Karpas-422 (cell line): ENCODE measurements around the gene STOX1. TPM values are rescaled to one million over a fixed set of nuclear protein-coding genes. Genes with fewer than 3 reads are reported as not detected.

Experiments
- DNase-seq: peaks from one replicate; pipeline ENCODE4 v3.0.0-alpha.2; 2015
- H2AFZ ChIP-seq: fragments of 200-600 bp; sonication (generic); 2 replicates; pipeline ENCODE4 v1.6.1; 2014; ENCODE audit warnings: antibody characterized with exemption, low read length, mixed read lengths
- H3K27ac ChIP-seq: fragments of 200-600 bp; sonication (generic); 2 replicates; pipeline ENCODE4 v1.5.1; 2014; ENCODE audit warnings: mild to moderate bottlenecking, low read length, moderate library complexity
- H3K27me3 ChIP-seq: fragments of 200-600 bp; sonication (generic); 2 replicates; pipeline ENCODE4 v1.6.1; 2014; ENCODE audit warnings: low read length, mixed read lengths
- H3K36me3 ChIP-seq: fragments of 200-600 bp; sonication (generic); 2 replicates; pipeline ENCODE4 v1.6.1; 2014; ENCODE audit warnings: low read length, mixed read lengths; ENCODE audit not compliant: insufficient read depth
- H3K4me1 ChIP-seq: fragments of 200-600 bp; sonication (generic); 2 replicates; pipeline ENCODE4 v1.6.1; 2014; ENCODE audit warnings: mild to moderate bottlenecking, low read length, mixed read lengths
- H3K4me2 ChIP-seq: fragments of 200-600 bp; sonication (generic); 2 replicates; pipeline ENCODE4 v1.6.1; 2014; ENCODE audit warnings: low read length, low read depth, mild to moderate bottlenecking; ENCODE audit not compliant: poor library complexity, severe bottlenecking
- H3K4me3 ChIP-seq: fragments of 200-600 bp; sonication (generic); 2 replicates; pipeline ENCODE4 v1.5.1; 2014; ENCODE audit warnings: mild to moderate bottlenecking, antibody characterized with exemption, low read length, mixed read lengths
- H3K79me2 ChIP-seq: fragments of 200-600 bp; sonication (generic); 2 replicates; pipeline ENCODE4 v1.6.1; 2014; ENCODE audit warnings: mild to moderate bottlenecking, low read length, mixed read lengths
- H3K9ac ChIP-seq: fragments of 200-600 bp; sonication (generic); 2 replicates; pipeline ENCODE4 v1.6.0; 2014; ENCODE audit warnings: low read length
- H3K9me2 ChIP-seq: fragments of 200-600 bp; sonication (generic), shearing (Covaris generic); replicated peaks from 2 replicates; pipeline ENCODE4 v1.6.0; 2014; ENCODE audit warnings: mild to moderate bottlenecking, low read length, moderate library complexity; ENCODE audit not compliant: insufficient read depth
- H3K9me3 ChIP-seq: fragments of 300-700, 200-600 bp; sonication (generic); 2 replicates; pipeline ENCODE4 v1.6.1; 2014; ENCODE audit warnings: low read length, mixed read lengths
- H4K20me1 ChIP-seq: fragments of 200-600 bp; sonication (generic); 2 replicates; pipeline ENCODE4 v1.6.1; 2014; ENCODE audit warnings: mild to moderate bottlenecking, antibody characterized with exemption, low read length, low read depth; ENCODE audit not compliant: insufficient read depth
- total RNA-seq: library from RNA; depleted of rRNA; stranded (reverse); fragments of >200 nt; shearing (Covaris generic); gene quantifications from 2 replicates; pipeline ENCODE4 v1.2.3, GENCODE V29; 2014; ENCODE audit warnings: low replicate concordance; rRNA removed

STOX1 gene
- total RNA-seq: 15.9 and 19.8 TPM in 2 replicates

DNA sequence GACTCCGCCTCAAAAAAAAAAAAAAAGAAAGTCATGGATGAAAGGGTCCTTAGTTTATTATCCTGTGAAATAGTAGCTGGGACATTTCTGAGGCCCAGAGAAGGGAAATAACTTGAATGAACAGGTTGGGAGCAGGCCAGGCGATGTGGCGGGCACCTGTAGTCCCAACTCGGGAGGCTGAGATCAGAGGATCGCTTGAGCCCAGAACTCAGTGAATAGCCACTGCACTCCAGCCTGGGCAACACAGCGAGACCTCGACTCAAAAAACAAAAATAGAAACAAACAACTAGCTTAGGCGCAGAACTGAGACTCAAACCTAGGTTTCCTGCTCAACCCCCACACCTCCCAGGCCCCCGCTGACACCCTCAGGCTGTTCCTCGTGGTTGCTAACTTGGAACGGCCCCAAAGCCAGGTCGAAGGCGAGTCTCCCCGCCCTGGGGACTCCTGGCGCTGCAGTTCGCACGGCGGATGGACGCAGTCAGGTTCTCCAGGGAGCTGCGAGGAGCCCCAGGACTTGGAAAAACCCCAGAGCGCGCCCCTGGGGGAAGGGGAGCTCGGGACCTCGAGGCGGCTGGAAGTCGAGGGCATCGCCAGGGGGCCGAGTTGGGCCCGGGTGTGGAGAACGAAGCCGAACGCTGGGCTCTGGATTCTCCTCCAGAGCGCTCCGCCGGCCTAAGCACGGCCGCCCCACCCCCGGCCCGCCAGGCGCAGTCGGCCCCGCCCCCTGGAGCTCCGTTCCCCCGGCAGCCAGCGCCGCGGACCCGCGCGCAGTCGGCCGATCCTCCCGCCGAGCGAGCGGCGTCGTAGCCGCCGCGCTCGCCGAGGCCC lies at the start of gene STOX1:
Gene STOX1, plus strand, starts transcription at position 768 of the 828 bp plus-strand sequence. CDS start 93 bp downstream, outside the sequence.
- Histone ChIP-seq H3K36me3 (no peaks in the 10 kb centered on the region), H3K9me2 (no peaks in the 10 kb centered on the region), H3K4me1 (peaks cover 20% of the 10 kb centered on the region), H3K4me3 (peak within 1 kb of the TSS; percentile 89), H2AFZ (peak within 1 kb of the TSS; percentile 82), H3K4me2 (peak within 1 kb of the TSS; percentile 90), H3K79me2 (peaks cover 7% of the 10 kb centered on the region), H3K9me3 (no peaks in the 10 kb centered on the region), H3K27ac (0 out of 2 replicates have a peak within 1 kb of the TSS, but pooled peaks have one; percentile 45), H3K9ac (peak within 1 kb of the TSS; percentile 87), H4K20me1 (no peaks in the 10 kb centered on the region), H3K27me3 (no peaks in the 10 kb centered on the region)
- DNase-seq: peak; percentile 90

DNA sequence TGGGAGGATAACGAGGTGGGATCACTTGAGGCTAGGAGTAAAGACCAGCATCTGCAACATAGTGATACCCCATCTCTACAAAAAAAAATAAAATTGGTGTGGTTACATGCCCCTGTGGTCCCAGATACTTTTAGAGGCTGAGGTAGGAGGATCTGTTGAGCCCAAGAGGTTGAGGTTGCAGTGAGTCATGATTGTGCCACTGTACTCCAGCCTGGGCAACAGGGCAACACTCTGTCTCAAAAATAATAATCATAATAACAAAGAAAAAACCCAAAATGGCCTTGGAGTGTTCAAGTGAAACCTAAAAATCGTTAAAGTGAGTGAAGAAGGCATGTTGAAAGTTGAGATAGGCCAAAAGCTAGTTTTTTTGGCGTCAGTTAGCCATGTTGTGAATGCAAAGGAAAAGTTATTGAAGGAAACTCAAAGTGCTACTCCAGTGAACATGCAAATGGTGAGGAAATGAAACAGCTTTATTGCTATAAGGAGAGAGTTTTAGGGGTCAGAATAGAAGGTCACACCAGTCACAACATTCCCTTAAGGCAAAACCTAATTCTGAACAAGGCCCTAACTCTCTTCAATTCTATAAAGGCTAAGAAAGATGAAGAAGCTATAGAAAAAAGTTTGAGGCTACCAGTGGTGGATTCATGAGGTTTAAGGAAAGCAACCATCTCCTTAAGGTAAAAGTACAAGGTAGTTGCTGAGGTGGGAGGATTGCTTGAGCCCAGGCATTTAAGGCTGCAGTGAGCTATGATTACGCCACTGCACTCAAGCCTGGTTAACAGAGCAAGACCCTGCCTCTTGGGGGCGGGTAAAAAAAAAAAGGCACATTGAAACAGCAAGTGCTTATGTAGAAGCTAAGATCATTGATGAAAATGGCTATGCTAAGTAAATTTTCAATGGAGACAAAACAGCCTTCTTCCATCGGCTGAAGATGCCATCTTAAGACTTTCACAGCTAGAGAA lies 45.4 kb upstream of the STOX1 start:
- Histone ChIP-seq H3K9me3 (no peaks in the 10 kb centered on the region), H3K27ac (peak overlapping the region; percentile 92), H3K9me2 (no peaks in the 10 kb centered on the region), H3K79me2 (0 out of 2 replicates have a peak, but pooled peaks cover under 1% of the 10 kb centered on the region), H3K4me2 (peak overlapping the region; percentile 69), H3K4me3 (peak overlapping the region; percentile 37), H3K9ac (peak overlapping the region; percentile 51), H2AFZ (no peak overlapping the region), H3K36me3 (peaks cover 43% of the 10 kb centered on the region), H4K20me1 (no peaks in the 10 kb centered on the region), H3K27me3 (no peaks in the 10 kb centered on the region), H3K4me1 (peaks cover 34% of the 10 kb centered on the region)
- peak; percentile 88 for DNase-seq

GRCh38 chr10:68784476-68784875 lies 42.9 kb upstream of the STOX1 start:
- Histone ChIP-seq H3K27me3 (no peaks in the 10 kb centered on the region), H3K9me2 (no peaks in the 10 kb centered on the region), H4K20me1 (no peaks in the 10 kb centered on the region), H3K4me1 (peaks cover 33% of the 10 kb centered on the region), H3K4me3 (no peak overlapping the region), H3K4me2 (no peak overlapping the region), H3K9ac (no peak overlapping the region), H3K9me3 (no peaks in the 10 kb centered on the region), H2AFZ (no peak overlapping the region), H3K79me2 (no peaks in the 10 kb centered on the region), H3K27ac (no peak overlapping the region), H3K36me3 (peaks cover 45% of the 10 kb centered on the region; the same call in 1 of the 2 replicates)
- no peak for DNase-seq

GRCh38 chr10:68787813-68788212 lies 39.5 kb upstream of the STOX1 start:
- Histone ChIP-seq H3K36me3 (peaks cover 45% of the 10 kb centered on the region; the same call in 1 of the 2 replicates), H3K27me3 (no peaks in the 10 kb centered on the region), H2AFZ (no peak overlapping the region), H3K79me2 (no peaks in the 10 kb centered on the region), H3K27ac (no peak overlapping the region), H3K4me3 (no peak overlapping the region), H3K9me2 (no peaks in the 10 kb centered on the region), H3K9me3 (no peaks in the 10 kb centered on the region), H4K20me1 (no peaks in the 10 kb centered on the region), H3K4me1 (no peaks in the 10 kb centered on the region; the same call in 1 of the 2 replicates), H3K9ac (no peak overlapping the region), H3K4me2 (no peak overlapping the region)
- no peak for DNase-seq

DNA sequence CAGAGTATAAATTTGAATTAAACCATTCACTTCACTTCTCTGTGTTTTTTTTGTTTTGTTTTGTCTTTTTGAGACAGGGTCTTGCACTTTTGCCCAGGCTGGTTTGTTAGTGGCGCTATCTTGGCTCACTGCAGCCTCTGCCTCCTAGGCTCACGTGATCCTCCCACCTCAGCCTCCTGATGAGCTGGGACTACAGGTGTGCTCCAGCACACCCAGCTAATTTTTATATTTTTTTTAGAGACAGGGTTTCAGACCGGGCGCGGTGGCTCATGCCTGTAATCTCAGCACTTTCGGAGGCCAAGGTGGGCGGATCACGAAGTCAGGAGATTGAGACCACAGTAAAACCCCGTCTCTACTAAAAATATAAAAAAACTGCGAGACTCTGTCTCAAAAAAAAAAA lies 36.9 kb upstream of the STOX1 start:
- no peaks in the 10 kb centered on the region for H3K4me1 ChIP-seq
- no peaks in the 10 kb centered on the region for H4K20me1 ChIP-seq
- H3K9me2 ChIP-seq: no peaks in the 10 kb centered on the region
- H3K4me2 ChIP-seq: no peak overlapping the region
- H3K27ac ChIP-seq: no peak overlapping the region
- DNase-seq: no peak
- H2AFZ ChIP-seq: no peak overlapping the region
- peaks cover 45% of the 10 kb centered on the region; the same call in 1 of the 2 replicates for H3K36me3 ChIP-seq
- H3K27me3 ChIP-seq: no peaks in the 10 kb centered on the region
- no peaks in the 10 kb centered on the region for H3K79me2 ChIP-seq
- H3K4me3 ChIP-seq: no peak overlapping the region
- H3K9ac ChIP-seq: no peak overlapping the region
- no peaks in the 10 kb centered on the region for H3K9me3 ChIP-seq

DNA sequence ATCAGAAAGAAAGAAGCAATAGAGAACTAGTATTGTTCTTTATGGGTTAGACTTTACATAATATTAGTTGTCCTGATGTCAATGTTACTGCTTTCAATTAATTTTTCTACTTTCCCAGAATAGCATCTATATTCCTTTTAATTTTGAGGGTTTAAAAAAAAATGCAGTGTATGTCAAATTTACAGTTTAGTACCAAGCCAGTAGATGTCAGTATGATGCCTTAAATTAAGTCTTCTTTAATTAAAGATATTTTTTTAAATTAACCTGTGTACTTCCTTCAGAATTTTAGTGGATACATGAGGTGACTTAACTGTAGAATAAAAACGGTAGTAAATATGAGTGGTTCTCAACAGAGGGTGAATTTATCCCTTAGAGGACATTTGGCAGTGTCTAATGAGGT lies 35.2 kb upstream of the STOX1 start:
- Histone ChIP-seq H3K36me3 (peaks cover 29% of the 10 kb centered on the region; the same call in 1 of the 2 replicates), H3K4me2 (no peak overlapping the region)
- DNase-seq: peak; percentile 49

DNA sequence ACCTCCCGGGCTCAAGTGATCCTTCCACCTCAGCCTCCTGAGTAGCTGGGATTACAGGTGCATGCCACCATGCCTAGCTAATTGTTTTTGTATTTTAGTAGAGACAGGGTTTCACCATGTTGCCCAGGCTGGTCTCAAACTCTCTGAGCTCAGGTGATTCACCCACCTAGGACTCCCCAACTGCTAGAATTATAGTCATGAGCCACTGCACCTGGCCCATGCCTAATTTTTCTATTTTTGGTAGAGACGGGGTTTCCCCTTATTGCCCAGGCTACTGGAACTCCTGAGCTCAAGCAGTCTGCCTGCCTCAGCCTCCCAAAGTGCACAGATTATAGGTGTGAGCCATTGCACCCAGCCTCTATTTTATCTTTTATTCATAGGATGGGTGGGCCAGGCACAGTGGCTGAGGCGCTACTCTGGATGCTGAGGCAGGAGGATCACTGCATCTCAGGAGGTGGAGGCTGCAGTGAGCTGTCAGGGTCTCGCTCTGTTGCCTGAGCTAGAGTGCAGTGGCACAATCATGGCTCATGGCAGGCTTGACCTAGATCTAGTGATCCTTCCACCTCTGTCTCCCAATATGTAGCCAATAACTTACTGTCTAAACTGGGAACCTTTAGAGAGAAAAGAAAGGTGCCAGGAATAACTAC lies 31.3 kb upstream of the STOX1 start:
- Histone ChIP-seq H3K9ac (no peak overlapping the region), H2AFZ (no peak overlapping the region), H3K27ac (no peak overlapping the region), H3K9me2 (no peaks in the 10 kb centered on the region), H3K79me2 (no peaks in the 10 kb centered on the region), H3K27me3 (no peaks in the 10 kb centered on the region), H3K9me3 (no peaks in the 10 kb centered on the region), H3K36me3 (peaks cover 3% of the 10 kb centered on the region; the same call in 1 of the 2 replicates), H4K20me1 (no peaks in the 10 kb centered on the region), H3K4me2 (no peak overlapping the region), H3K4me3 (no peak overlapping the region), H3K4me1 (peaks cover 8% of the 10 kb centered on the region)
- no peak for DNase-seq

More for the DNA sequence above, 35.2 kb upstream of the STOX1 start:
- no peak overlapping the region for H3K4me3 ChIP-seq
- H3K9me2 ChIP-seq: no peaks in the 10 kb centered on the region
- H3K27ac ChIP-seq: no peak overlapping the region
- H3K79me2 ChIP-seq: no peaks in the 10 kb centered on the region
- H3K9me3 ChIP-seq: no peaks in the 10 kb centered on the region
- no peak overlapping the region for H2AFZ ChIP-seq
- H3K4me1 ChIP-seq: no peaks in the 10 kb centered on the region
- H3K27me3 ChIP-seq: no peaks in the 10 kb centered on the region
- no peak overlapping the region for H3K9ac ChIP-seq
- no peaks in the 10 kb centered on the region for H4K20me1 ChIP-seq
